ENCODE results near the gene ADGRG3. TPM values are rescaled to one million over a fixed set of nuclear protein-coding genes. Genes with fewer than 3 reads are reported as not detected.

ADGRG3 gene
- total RNA-seq, 4 donors from 2014 or later = 3.8 to 14.2 (median 8.2) TPM

DNA sequence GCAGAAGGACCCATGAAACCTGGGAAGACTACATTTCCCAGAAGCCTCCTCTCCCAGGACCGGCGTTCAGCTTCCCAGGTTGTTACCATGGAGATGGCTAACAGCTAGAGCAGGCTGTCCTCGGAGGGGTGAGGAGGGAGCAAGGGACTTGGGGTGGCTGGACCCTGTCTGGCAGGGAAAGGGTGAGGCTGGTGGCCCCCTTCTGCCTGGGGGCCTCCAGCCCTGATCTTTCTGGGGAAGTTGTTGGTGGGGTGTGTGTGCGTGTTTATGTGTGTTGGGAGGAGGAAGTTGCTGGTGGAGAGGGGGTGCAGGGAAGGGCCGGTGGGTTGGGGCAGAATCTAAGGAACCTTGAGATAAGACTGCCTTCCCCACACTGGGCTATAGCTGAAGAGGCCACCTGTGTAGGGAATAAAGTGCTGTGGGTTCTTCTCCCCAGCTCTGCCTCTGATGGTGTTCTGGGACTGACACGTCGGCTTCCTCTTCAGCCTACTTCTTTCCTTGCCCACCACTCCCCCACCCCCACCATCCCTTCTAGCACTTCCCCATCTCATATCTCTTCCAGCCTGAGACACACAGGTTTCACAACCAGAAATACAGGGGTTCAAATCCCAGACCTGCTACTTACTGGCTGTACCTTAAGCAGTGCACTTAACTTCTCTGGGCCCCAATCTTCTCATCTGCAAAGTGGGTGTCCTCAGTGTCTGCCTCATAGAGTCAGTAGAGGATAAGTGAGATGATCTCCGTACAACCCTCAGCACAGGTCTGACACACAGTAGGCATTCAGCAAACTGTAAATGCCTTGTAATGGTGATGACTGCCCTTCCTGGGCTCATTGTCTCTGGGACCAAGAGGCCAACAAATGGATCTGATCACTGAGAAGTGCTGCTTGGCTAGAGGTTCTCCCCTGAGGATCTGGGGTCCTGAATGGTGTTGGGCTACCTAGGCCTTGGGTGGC, 26.9 kb downstream of the ADGRG3 start, which contains the start of gene DRC7:
Gene DRC7 (plus strand): TSS at position 82 of the 955 bp plus-strand sequence. CDS start 3,144 bp downstream, outside the sequence.
- WGBS, 2 donors = 40 to 45% methylated on average over 8 of the region's 8 CpGs
- no peak within 1 kb of the TSS for H3K27ac ChIP-seq
- H3K27me3 ChIP-seq = no peaks in the 10 kb centered on the region
- H3K9me3 ChIP-seq = no peaks in the 10 kb centered on the region
- TF ChIP-seq CTCF (IDR thresholded peaks at IDR 0.05) (no peak), POLR2A (IDR thresholded peaks at IDR 0.05) (no peak)
- no peak within 1 kb of the TSS for H3K4me3 ChIP-seq (replicated peaks in 1 of 3)
- intact Hi-C loops (cut with DNase I) = no loop called here
- peak; percentile 31 to 34 for DNase-seq
- H3K36me3 ChIP-seq = no peaks in the 10 kb centered on the region
- no peaks in the 10 kb centered on the region for H3K4me1 ChIP-seq

- TF ChIP-seq POLR2A (IDR thresholded peaks at IDR 0.05) = no peak
- TF ChIP-seq CTCF (IDR thresholded peaks at IDR 0.05) = no peak
- H3K27me3 ChIP-seq = no peaks in the 10 kb centered on the region
- no peak for DNase-seq
- WGBS, 2 donors = 80 to 94% methylated on average over 3 to 5 of the region's 5 CpGs
- intact Hi-C loops (cut with DNase I) = no loop called here
- no peaks in the 10 kb centered on the region for H3K9me3 ChIP-seq
- H3K4me3 ChIP-seq (replicated peaks in 1 of 3) = no peak overlapping the region
- no peaks in the 10 kb centered on the region for H3K4me1 ChIP-seq
- no peaks in the 10 kb centered on the region for H3K36me3 ChIP-seq
- no peak overlapping the region for H3K27ac ChIP-seq
Measured at GRCh38 chr16:57695680-57696069, 27.6 kb downstream of the ADGRG3 start.

DNA sequence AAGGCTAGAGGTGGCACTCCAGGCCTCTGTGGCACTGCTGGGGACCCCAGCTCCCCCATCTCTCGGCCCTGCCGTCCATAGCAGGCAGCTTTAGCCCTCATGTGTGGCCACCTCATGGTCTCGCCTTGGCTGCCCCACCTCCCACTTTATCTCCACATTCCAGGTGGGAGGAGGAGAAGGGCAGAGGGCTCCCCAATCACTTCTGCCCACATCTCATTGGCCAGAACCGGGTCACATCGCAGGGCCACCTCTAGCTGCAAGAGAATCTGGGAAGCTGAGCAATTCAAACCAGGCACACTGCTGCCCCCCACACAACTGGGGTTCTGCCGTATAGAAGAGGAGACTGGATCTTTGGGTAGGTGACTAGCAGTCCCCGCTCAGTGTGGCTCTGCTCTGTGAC, 28.1 kb downstream of the ADGRG3 start:
- no peaks in the 10 kb centered on the region for H3K36me3 ChIP-seq
- H3K9me3 ChIP-seq = no peaks in the 10 kb centered on the region
- TF ChIP-seq CTCF (IDR thresholded peaks at IDR 0.05) = no peak
- no peak for TF ChIP-seq POLR2A (IDR thresholded peaks at IDR 0.05)
- 93 to 98% methylated on average over 3 to 7 of the region's 7 CpGs for WGBS, 2 donors
- no peak for DNase-seq
- H3K27me3 ChIP-seq = no peaks in the 10 kb centered on the region
- intact Hi-C loops (cut with DNase I) = no loop called here
- no peak overlapping the region for H3K27ac ChIP-seq
- H3K4me3 ChIP-seq (replicated peaks in 1 of 3) = no peak overlapping the region
- H3K4me1 ChIP-seq = peaks cover 0 to 3% of the 10 kb centered on the region in 2 donors

DNA sequence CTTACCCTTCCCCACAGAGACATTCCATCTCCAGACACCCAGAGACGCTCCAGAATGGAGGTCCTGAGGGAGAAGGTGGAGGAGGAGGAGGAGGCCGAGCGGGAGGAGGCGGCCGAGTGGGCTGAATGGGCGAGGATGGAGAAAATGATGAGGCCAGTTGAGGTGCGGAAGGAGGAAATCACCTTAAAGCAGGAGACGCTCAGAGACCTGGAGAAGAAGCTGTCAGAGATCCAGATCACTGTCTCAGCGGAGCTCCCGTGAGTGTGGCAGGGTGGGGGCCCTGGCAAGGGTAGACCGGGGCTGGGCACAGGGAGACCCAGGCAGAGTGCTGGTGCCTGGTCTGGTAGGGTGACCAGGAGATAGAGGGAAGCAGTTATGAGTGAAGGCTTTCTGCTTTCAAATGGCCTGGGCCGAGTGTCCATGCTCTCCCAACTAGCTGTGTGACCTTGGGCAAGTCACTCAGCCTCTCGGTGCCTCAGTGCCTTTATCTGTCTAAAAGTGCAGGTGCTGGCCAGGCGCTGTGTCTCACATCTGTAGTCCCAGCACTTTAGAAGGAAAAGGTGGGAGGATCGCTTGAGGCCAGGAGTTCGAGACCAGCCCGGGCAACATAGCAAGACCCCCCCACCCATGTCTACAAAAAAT, 29.9 kb downstream of the ADGRG3 start:
- 95% methylated on average over 17 of the region's 17 CpGs for WGBS, 2 donors
- Histone ChIP-seq H3K27ac (no peak overlapping the region), H3K4me3 (replicated peaks in 1 of 3) (no peak overlapping the region), H3K9me3 (no peaks in the 10 kb centered on the region), H3K27me3 (no peaks in the 10 kb centered on the region), H3K4me1 (peaks cover 0 to 6% of the 10 kb centered on the region in 2 donors), H3K36me3 (no peaks in the 10 kb centered on the region)
- TF ChIP-seq POLR2A (IDR thresholded peaks at IDR 0.05) (no peak), CTCF (IDR thresholded peaks at IDR 0.05) (no peak)
- intact Hi-C loops (cut with DNase I) = no loop called here
- DNase-seq = no peak

Measured in thyroid gland (tissue), 4 donors.